ENCODE results near the gene MRTFB.
"Not testable (repeated sequence)": the region's sequence is repeated elsewhere in the genome, so short reads cannot be mapped to it uniquely, and the experiment has no call there.

Gene MRTFB

DNA sequence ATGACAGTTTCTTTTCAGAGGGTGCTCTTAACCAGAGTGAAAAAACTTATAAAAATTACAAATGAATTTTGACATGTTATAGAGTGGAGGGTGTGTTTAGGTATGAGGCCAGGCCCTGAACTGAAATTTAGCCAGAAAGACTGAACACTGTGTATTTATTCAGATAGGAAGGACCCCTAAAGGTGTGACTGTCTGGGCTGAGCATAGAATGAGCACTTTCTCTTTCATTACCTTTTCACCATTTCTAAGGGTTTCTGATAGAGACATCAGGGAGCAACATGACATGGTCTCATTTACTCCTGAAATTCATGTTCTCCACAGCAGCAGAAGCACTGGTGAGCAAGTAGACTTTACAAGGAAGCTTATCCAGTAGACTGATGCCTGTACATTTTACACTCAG lies 32.9 kb downstream of the MRTFB start:
- DNase-seq (ENCODE audit: low read depth in 3 of 3, low spot score in 1 of 3): no peak

DNA sequence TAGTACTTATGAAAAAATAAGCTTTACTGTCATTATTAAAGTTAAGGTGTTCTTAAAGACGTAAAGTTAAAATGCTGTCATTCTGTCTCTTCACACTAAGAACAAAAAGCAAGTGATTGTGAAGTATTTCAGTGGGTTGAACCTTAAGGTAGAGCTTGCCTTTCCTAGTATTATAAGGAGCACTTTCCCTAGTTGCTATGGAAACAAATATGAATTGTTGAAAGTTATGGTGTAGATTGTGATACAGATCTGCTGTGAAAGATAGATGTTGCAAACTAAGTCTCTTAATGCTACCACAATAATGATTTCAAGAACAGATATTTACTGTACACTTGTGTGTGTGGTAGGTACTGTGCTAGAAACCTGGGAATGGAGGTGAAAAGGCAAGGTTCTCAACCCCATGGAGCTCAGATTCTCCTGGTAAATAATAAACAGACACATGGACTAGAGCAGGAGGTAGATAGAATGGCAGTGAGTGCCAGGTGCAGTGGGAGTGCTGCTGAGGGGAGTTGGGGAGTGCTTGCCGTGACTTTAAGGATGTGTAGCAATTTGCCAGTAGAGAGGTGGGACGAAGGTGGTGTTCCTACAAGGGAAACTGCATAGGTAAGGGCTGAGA lies 34.7 kb downstream of the MRTFB start:
- no peak for DNase-seq (ENCODE audit: low read depth in 3 of 3, low spot score in 1 of 3)

DNA sequence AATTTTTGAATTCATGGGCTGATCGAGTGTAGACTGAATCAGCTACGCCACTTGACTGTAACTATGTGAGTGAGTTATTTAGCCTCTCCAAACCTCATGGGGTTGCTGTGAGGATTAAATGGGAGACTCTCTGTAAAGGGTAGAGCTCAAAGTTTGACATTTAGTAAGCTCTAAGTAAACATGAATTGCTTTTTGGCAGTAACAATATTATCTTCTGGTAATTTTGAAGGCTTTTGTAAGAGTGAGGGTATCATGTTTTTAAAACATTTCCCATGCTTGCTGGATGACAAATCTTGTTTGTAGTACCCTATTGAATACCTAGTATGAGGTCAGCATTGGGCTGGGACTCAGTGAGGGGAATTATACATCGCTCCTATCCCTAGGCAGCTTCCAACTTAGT lies 35.3 kb downstream of the MRTFB start:
- no peak for DNase-seq (ENCODE audit: low read depth in 3 of 3, low spot score in 1 of 3)

DNA sequence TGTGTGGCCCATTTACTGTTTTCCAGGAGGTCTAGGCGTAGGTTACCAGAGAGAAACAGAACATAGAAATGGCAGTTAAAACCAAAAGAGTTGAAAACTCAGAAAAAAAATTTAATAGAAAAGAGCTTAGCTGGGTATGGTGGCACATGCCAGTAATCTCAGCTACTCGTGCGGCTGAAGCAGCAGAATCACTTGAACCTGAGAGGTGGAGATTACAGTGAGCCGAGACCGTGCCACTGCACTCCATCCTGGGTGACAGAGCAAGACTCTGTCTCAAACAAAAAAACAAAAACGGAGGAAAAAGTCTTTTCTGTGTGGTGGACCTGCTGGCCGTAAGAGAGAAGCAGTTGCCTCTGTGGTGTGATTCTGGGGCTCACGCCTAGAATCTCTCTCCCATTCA lies 35.8 kb downstream of the MRTFB start:
- no peak for DNase-seq (ENCODE audit: low read depth in 3 of 3, low spot score in 1 of 3)

- no peak for DNase-seq (ENCODE audit: low read depth in 3 of 3, low spot score in 1 of 3)
Observed at GRCh38 chr16:14109077-14109775, 38.1 kb downstream of the MRTFB start.

- DNase-seq (ENCODE audit: low read depth in 3 of 3, low spot score in 1 of 3): no peak
Observed at GRCh38 chr16:14109782-14110727, 38.9 kb downstream of the MRTFB start.

GRCh38 chr16:14110728-14111251 lies 39.7 kb downstream of the MRTFB start:
- no peak for DNase-seq (ENCODE audit: low read depth in 3 of 3, low spot score in 1 of 3)

DNA sequence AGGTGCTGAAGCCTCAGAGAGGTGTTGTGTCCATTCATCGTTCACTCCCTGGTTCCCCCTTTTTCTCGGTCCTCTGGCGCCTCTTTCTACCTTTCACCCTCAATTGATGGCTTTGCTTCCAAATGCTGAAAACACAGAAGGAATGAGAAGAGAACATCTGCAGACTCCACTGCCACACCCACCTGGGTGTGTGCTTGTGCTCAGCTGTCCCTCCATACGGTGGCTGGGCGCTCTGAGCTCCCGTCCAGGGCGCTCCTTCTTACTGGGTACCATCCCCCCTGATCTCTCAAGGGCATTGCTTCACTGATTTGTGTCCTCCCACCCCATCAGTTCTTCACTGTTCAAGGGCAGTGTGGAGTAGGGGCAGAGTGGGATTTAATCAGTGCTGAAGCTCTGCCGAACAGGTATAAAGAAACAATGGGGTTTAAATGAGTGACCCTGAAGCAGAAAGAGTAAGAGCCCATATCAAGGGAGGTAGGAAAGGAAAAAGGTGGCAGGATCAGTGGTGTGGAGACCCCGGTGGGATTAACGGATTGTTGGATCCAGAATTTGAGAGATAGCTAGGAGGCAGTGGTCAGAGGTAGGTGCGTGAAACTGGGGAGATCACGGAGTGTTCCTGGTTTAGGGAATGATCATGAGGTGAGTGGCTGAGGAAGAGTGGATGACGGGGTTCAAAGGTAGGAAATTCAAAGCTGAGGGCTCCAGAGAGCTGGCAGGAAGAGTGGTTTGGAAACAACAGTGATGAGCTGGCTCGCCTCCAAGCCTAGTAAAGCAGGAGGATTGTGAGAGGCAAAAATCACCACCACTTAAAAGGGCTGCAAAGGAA lies 40.8 kb downstream of the MRTFB start:
- DNase-seq (ENCODE audit: low read depth in 3 of 3, low spot score in 1 of 3): no peak

GRCh38 chr16:14112539-14112856 lies 41.4 kb downstream of the MRTFB start:
- no peak for DNase-seq (ENCODE audit: low read depth in 3 of 3, low spot score in 1 of 3)

- no peak for DNase-seq (ENCODE audit: low read depth in 3 of 3, low spot score in 1 of 3)
Observed at GRCh38 chr16:14113344-14113743, 42.2 kb downstream of the MRTFB start.

- DNase-seq (ENCODE audit: low read depth in 3 of 3, low spot score in 1 of 3): no peak
Observed at GRCh38 chr16:14117051-14117450, 45.9 kb downstream of the MRTFB start.

DNA sequence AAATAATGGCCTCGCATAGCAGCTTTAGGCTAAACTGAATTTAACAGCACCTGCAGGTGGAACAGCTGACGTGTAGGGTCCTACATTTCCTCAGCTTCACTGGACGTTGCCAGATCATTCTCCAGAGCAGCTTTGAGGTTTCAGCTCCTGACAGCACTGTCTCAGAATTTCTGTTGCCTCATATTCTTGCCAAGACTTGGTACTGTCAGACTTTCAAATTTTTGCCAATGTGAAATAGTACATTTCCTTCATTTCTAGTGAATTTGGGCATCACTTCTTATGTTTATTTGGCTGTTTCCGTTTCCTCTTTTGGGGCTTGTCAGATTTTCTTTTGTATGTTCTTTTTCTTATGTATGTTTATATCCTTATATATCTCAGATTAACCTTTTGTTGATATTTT lies 48.7 kb downstream of the MRTFB start:
- no peak for DNase-seq (ENCODE audit: low read depth in 3 of 3, low spot score in 1 of 3)

- DNase-seq (ENCODE audit: low read depth in 3 of 3, low spot score in 1 of 3): no peak
Observed at GRCh38 chr16:14120335-14120734, 49.2 kb downstream of the MRTFB start.

- no peak for DNase-seq (ENCODE audit: low read depth in 3 of 3, low spot score in 1 of 3)
Observed at GRCh38 chr16:14121142-14121541, 50.0 kb downstream of the MRTFB start.

DNA sequence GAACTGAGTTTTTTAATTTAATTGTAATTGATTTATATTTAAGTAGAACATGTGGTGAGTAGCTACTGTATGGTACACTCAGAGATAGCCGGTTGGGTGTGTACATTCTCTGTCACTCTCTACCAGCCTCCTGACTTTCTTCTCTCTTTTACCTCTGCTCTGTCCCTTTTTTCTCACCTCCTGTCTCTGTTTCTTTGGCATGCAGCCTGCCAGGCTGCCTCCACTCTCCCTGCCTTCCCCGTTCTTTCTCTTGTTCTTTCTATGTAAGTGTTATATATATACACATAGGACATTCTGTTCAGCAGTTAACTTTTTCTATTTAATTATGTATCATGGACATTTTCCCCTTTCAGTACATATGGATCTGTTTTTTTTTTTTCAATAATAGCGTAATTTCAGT lies 50.8 kb downstream of the MRTFB start:
- no peak for DNase-seq (ENCODE audit: low read depth in 3 of 3, low spot score in 1 of 3)

- DNase-seq (ENCODE audit: low read depth in 3 of 3, low spot score in 1 of 3): not testable (repeated sequence)
Observed at GRCh38 chr16:14122430-14122829, 51.3 kb downstream of the MRTFB start.

GRCh38 chr16:14125000-14125681 lies 54.0 kb downstream of the MRTFB start:
- no peak for DNase-seq (ENCODE audit: low read depth in 3 of 3, low spot score in 1 of 3)

DNA sequence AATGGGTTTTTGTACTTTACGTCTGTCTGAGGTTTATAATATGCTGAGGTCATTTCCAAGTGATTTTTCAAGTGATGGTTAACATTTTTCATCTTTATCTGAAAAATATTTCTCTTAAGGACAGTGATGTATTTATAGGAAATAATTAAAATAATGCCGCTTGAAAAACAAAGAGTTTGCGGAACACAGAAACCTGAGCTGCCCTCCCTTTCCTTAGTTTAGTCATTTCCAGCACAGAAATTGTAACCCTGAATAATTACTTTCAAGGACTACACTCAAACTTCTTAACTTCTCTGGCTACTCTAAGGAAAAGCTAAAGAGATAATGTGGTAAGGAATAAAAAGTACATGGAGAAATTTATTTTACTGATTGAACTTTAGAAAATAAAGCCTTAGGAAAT lies 54.6 kb downstream of the MRTFB start:
- no peak for DNase-seq (ENCODE audit: low read depth in 3 of 3, low spot score in 1 of 3)

DNA sequence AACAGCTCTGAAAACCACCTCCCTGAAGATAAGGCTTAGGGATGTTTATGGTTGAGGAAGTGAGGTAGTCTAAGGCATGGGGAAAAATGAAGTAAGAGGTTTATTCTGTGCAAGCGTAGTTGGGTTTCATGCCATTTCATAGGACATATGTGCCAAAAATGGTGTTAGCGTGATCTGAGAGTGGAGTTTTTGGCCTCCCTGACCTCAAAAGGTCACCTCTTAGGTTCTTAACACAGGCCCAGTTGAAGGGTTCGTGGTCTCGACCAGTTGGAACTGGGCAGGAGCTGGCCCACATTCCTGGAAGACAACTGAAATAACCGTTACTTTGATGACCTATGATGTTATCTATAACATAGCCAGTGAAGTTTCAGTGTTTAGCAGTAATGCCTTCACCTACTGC lies 57.0 kb downstream of the MRTFB start:
- DNase-seq (ENCODE audit: low read depth in 3 of 3, low spot score in 1 of 3): no peak

DNA sequence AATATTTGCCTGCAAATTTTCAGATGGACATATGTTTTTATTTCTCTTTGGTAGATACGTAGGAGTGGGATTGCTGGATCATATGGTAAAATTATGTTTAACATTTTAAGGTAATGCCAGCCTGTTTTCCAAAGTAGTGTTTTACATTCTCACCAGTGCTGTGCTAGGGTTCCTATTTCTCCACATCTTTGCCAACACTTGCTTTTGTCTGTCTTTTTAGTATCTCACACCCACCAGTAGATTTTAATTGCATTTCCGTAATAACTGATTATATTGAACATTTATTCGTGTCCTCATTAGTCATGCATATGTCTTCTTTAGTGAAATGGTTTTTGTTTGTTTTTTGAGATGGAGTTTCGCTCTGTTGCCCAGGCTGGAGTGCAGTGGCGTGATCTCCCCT lies 58.4 kb downstream of the MRTFB start:
- DNase-seq (ENCODE audit: low read depth in 3 of 3, low spot score in 1 of 3): no peak
